T-helper 2 cell treated with Interferon-gamma antibody and Interleukin-4, amounts not matched to agents 100 ng/mL and 5 ng/mL, for 36 hours (primary cell): ENCODE data around the gene RAB34. TPM values are rescaled to one million over a fixed set of nuclear protein-coding genes. Genes with fewer than 3 reads are reported as not detected.

ENCODE experiments used
- intact Hi-C: fragments of 100-400 bp; cut with micrococcal nuclease; formaldehyde crosslinking; loops from one replicate; pipeline ENCODE4 v1.15.1; 2023
- total RNA-seq: library from RNA; stranded (reverse); gene quantifications from 2 replicates; pipeline ENCODE4 v1.2.3, GENCODE V29; 2022

RAB34 gene, protein sequence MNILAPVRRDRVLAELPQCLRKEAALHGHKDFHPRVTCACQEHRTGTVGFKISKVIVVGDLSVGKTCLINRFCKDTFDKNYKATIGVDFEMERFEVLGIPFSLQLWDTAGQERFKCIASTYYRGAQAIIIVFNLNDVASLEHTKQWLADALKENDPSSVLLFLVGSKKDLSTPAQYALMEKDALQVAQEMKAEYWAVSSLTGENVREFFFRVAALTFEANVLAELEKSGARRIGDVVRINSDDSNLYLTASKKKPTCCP
- total RNA-seq = 9.8 and 10.4 TPM in 2 replicates

DNA sequence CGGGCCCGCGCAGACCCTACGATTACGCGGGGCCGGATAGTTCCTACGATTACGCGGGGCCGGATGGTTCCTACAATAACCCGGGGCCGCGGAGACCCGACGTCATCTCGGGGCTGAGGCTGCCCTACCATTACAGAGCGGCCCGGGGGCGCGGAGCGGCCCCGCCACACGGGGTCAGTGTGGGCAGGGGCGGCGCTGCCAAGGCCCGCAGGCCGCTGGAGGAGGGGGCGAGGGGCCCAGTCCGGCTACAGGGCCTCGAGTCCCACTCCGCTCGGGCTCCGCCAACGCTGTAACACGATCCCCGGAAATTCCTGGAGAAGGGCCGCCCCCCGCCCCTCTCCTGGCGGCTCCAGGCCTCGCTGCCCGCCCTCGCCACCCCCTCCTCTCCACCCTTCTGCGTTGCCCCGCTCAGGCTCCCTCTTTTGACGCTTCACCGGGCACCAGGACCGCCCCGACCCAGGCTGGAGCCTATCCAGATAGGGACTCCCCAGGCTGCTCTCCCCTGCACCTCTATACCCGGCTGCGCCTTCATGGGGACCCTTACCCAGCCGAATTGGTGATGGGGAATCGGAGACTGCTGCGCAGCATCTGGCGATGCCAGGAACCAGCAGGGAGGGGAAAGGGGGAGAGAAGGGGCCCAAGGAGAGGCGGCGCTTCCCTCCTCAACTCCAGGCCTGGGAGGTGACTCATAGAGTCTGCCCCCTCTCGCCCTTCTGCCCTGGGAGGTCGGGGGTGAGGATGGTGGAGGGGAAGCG lies at the start of gene RAB34:
RAB34 (minus strand) TSS at position 291 of the 755 bp plus-strand sequence. CDS start 602 bp downstream, outside the sequence.
- intact Hi-C loops = loop anchor here (2.0 to 10.0 kb wide), 3 partner anchors 73 to 427 kb away; partner anchors contain the start of genes BLTP2, IFT20 and TNFAIP1

DNA sequence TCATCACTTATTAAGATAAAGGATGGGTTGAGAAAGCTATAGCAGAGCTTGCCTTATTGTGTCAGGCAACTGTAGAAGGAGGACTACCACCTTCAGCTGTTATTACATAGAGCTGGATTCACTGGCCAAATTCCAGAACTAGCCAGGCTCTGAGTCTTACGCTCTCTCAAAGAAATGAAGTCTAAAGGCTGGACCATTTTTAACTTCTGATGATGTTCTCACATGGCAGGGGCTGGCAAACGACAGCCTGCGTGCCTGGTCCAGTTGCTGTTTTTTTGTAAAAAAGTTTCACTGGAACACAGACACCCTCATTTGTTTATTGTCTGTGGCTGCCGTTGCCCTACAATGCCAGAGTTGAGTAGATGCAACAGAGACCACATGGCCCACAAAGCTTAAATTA lies 47.4 kb upstream of the RAB34 start:
- intact Hi-C loops = no loop called here

DNA sequence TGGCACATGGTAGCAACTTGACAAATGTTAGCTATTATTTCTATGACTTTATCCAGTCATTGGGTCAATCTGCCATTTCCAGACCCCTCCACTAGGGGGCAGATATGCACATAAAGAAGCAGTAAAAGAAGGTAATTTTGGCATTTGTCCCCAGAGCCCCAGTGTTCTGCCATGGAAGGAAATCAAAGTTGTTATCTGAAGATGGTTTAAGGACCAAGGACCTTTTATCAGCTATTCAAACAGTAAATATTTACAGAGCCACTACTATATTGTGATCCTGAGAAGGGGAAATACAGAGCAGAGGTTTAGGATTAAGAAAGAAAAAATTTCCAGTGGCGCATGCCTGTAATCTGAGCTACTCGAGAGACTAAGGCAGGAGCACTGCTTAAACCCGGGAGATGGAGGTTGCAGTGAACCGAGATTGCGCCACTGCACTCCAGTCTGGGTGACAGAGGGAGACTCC lies 46.2 kb upstream of the RAB34 start:
- intact Hi-C loops = loop anchor here (1.0 to 5.0 kb wide), 3 partner anchors 37 to 139 kb away; partner anchors contain the start of genes DHRS13, NEK8 and TLCD1

DNA sequence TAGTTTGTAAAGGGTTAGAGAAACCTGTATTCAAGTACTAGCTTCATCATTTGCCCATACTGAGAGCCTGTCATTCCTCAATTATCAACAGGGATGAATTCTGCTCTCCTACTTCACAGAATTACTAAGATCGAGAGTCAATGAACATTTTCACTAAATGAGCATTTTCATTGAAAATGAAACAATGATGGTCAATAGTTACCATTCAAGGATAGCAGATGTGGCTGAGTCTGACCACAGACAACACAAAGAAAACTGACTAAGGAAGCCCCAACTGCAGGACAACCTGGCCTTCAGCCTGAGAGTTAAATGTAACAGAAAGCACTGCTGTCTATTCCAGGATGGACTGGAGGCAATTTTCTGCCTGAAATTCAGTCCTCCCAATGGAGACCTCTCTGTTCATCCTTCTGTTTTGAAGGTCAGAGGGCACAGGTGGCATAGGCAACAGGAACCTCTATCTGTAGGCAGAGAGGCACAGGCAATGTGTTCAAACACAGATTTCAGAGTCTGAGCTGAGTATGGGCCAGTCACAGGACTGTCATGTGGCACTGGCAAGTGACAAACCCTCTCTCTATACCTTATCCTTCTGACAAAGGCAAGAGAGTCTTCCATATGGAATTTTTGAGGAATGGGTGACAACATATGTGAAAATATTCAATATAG lies 45.6 kb upstream of the RAB34 start:
- intact Hi-C loops = loop anchor here (1.0 to 5.0 kb wide), 3 partner anchors 36 to 140 kb away; partner anchors contain the start of genes DHRS13, NEK8 and TLCD1

DNA sequence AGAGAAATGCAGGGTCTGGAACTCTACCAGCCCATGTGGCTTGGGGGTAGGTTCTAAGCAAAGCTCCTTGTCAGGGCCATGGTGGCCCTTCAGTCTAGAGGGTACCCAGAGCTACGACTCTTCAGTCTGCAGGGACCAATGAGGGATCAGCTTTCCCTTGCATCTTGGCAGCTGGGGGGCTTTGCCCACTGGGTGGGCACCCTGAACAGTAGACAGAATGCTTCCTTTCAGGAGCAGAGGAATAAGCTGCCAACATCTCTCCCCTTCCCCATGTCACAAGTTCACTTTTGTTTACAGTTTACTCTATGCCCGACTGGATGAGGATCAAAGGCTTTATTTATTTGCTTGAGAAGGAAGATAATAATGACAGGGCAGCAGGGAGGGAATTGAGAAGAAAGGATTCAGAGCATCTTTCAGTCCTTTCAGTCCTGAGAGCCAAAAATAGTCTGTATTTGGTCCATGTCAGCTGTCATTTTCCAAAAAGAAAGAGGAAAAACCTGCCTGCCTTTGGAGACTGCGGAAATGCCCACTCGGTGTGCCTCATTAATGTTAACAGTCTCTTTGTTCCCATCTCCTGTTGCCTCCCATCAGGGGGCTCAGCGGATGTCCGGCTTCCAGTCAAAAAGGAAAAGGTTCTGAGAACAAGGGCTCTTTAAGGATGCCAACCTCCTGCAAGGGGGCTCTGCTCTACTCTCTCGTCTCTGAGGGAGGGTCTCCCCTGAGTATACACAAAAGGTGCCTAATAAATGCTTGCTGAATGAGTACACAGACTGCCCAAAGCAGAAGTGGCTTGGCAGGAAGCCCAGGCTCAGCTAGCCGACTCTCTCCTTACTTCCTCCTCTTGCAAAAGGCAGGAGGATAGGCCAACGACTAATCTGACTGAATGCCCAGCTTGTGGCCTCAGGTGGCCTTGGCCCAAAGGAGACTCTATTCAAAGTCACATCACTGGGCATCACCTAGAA lies 43.2 kb upstream of the RAB34 start:
- intact Hi-C loops = loop anchor here (5.0 kb wide), 1 partner anchor 34 kb away; the partner anchor contains the start of genes NEK8 and TLCD1

DNA sequence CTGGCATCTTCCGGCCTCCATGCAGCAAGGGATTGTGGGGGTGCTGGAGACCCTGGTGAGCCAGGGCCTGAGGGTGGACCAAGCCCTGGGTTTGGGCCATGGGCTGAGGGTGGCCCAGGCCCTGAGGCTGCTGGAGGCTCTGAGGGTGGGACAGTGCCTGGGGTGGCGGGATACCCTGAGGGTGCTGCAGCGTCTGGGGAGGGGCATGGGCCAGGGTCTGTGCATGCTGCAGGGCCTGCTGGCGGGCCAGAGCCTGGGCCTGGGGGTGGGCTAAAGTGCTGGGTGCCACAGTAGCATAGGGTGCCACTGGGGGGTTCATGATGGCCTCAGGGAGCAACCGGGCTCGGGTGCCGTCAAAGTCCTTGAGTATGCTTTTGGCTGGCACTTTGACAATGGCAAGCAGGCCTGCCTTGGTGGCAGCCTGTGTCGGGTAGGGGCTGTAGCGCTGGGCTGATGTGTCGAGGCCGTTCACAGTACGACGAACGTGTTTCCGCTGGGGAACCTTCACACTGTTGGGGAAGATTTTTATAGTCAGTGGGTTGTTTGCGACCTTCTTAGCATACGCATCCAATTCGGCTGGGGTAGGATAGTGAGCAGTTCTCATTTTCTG lies 41.7 kb upstream of the RAB34 start:
- intact Hi-C loops = no loop called here

DNA sequence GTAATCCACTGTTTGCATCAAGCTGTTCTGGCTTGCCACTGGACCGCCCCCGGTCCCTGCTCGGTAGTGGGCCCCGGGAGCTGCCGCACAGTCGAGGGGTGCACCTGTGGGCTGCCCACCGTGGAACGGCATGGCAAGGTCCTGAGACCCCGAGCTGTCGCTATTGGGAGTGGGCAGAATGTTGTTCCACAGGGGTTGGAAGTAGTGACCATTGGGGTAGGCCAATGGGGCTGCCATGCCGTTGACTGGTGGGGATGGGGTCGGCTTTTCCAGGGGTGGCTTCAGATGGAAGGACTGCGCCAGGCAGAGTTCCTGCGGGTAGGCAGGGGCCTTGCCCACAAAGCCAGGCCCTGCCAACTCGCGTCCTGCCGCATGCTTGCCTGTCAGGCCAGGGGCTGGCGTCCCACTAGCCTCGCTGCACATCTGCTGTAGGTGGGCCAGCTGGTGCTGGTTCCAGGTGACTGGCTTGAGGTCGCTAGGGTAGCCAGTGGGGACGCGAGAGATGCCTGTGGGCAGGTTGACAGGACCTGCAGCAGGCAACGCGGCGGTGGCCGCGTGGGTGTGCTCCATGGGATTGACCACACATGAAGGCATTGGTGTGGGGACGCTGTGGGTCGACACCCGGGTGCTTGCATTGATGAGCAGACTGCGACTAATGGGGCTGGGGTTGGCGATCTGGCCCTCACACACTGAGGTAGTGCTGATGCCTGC lies 40.9 kb upstream of the RAB34 start:
- intact Hi-C loops = no loop called here

DNA sequence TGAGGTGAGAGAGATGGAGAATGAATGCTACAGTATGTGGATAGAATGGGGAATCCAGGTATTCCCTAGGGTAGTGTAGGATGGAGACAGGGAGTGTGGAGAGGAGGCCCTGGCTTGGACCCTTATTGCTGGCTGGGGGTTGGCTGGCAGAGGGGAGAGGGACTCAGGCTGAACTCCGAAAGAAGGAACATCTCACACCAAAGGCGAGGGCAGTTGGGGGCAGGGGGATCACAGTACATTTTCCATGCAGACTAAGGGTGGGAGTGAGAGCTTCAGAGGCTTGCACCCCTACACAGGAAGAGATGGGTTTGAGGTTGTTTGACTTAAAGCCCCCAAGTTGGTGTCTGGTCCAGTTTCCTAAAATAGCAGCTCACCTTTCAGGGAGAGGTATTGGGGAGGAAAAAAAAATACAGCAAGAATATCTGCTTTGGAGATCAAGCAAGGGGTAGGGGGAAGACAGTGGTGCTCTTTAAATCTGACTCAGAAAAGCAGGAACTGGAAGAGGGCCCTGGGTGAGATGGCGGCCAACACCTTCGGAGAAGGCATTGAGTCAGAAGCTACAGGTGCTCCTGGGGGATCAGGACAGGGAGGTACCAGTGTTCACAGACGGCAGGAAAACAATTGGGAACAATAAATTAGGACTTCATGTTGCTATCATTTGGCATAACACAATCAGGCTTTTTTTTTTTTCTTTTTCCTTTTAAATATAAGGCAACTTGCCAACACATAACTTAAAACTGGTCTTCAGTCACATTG lies 38.6 kb upstream of the RAB34 start:
- intact Hi-C loops = no loop called here

DNA sequence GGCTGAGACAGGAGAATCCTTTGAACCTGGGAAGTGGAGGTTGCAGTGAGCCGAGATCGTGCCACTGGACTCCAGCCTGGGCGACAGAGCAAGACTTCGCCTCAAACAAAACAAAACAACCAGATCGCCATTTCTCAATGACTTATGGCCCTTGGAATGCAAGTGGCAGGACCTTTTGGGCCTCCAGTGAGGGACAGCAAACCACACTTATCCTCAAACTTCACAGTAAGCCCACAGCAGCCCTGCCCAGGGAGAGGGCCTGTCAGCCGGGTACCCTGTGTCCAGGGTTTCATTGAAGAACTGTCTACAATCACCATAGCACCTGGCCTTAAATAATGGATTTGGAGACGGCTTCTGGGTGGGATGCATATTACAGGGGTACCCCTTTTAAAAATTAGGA lies 37.8 kb upstream of the RAB34 start:
- intact Hi-C loops = no loop called here

DNA sequence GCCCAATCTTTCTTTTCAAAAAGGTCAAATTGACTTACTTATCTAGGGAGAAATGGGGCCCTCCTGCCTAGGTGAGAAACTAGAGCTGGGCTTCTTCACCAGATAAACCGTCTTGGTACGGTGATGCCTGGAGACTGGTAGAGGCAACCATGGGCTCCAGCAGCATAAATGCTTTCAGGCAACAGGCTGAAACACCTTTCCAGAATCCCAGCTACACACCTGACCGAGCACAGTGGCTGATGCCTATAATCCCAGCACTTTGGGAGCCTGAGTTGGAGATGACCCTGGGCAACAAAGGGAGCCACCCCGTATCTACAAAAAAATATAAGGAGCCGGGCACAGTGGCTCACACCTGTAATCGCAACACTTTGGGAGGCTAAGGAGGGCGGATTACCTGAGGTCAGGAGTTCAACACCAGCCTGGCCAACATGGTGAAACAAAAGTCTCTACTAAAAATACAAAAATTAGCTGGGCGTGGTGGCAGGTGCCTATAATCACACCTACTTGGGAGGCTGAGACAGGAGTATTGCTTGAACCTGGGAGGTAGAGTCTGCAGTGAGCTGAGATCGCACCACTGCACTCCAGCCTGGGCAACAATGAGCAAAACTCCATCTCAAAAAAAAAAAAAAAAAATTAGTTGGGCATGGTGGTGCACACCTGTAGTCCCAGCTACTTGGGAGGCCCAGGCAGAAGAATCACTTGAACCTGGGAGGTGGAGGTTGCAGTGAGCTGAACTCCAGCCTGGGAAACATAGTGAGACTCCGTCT lies 34.1 kb upstream of the RAB34 start:
- intact Hi-C loops = no loop called here

DNA sequence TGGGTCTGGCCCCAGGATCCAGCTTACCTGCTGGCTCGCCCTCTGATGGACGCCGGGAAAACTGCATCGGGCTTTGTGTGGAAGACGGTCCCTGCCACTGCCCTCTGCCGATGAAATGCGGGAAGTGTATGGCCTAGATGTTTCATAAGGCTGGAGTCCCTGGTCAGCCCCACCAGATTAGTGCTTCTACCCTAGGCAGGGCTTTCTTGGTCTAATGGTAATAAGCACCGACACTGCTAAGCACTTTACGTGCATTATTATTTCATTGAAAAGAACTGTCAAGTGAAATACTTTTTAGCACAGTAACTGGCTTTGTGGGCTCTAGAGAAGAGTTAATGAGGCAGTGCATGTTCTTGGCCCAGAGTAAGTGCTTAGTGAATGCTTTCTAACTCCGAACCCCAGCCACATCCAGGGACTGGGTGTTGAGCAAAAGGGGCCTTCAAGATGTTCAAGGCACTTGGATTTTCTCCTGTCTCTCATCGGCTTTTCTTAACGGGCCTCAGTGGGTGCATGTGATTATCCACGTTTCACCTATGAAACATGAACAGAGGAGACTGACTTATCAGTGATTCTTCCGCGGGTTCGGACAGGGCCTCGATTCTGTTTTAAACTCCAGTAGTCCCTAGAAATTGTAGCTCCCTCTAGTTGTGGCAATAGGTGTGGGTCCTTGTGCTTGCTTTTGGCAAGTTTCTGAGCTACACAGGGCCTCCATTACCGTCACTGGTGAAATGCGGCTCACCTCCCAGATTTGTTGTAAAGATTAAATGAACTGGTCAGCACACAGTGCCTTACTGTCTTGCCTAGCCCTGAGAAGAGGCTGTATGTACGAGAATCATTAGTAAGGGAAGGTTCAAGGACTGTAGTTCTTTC lies 32.7 kb upstream of the RAB34 start:
- intact Hi-C loops = loop anchor here (1.0 kb wide), 1 partner anchor 23 kb away; no protein-coding TSS in a partner anchor

DNA sequence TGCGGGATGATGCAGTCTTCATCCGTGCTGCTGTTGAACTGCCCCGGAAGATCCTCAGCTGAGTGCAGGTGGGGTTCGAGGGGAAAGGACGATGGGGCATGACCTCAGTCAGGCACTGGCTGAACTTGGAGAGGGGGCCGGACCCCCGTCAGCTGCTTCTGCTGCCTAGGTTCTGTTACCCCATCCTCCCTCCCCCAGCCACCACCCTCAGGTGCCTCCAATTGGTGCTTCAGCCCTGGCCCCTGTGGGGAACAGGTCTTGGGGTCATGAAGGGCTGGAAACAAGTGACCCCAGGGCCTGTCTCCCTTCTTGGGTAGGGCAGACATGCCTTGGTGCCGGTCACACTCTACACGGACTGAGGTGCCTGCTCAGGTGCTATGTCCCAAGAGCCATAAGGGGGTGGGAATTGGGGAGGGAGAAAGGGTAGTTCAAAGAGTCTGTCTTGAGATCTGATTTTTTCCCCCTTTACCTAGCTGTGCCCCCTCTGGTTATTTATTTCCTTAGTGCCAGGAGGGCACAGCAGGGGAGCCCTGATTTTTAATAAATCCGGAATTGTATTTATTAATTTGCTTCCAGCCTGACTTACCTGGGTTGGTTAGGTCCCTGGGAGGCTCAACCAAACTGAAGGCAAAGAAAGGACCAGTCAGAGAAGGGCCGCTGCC lies 32.0 kb upstream of the RAB34 start:
- intact Hi-C loops = loop anchor here (1.0 kb wide), 1 partner anchor 22 kb away; no protein-coding TSS in a partner anchor

DNA sequence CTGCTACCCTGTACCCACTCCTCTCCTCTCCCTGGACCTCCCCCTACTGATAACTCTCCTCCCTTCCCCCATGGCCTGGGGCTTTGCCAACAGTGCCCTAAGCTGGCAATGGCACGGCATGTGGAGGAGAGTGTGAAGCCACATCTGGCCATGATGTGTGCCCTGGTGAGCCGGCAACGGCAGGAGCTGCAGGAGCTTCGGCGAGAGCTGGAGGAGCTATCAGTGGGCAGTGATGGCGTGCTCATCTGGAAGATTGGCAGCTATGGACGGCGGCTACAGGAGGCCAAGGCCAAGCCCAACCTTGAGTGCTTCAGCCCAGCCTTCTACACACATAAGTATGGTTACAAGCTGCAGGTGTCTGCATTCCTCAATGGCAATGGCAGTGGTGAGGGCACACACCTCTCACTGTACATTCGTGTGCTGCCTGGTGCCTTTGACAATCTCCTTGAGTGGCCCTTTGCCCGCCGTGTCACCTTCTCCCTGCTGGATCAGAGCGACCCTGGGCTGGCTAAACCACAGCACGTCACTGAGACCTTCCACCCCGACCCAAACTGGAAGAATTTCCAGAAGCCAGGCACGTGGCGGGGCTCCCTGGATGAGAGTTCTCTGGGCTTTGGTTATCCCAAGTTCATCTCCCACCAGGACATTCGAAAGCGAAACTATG lies 31.3 kb upstream of the RAB34 start:
- intact Hi-C loops = no loop called here

DNA sequence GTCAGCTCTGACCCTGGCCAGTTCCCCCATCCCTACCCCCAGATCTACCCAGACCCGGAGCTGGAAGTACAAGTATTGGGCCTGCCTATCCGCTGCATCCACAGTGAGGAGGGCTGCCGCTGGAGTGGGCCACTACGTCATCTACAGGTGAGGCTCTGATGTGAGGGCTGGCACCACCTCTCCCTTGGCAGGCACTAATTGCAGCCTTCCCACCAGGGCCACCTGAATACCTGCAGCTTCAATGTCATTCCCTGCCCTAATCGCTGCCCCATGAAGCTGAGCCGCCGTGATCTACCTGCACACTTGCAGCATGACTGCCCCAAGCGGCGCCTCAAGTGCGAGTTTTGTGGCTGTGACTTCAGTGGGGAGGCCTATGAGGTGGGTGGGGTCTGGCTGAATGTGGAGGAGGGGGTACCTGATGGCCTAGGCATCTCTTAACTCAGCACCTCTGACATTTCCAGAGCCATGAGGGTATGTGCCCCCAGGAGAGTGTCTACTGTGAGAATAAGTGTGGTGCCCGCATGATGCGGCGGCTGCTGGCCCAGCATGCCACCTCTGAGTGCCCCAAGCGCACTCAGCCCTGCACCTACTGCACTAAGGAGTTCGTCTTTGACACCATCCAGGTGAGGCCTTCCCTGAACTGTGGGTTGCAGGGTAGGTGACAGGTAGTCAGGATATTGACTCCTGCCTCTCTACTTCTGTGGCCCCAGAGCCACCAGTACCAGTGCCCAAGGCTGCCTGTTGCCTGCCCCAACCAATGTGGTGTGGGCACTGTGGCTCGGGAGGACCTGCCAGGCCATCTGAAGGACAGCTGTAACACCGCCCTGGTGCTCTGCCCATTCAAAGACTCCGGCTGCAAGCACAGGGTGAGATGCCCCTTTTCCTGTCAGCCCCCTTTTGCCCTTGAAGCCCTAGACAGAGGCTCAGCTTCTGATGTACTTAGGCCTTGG lies 30.4 kb upstream of the RAB34 start:
- intact Hi-C loops = no loop called here
